ENCODE results near the gene BCAP31.

BCAP31 gene

GRCh38 chrX:153671589-153672530 is 52.3 kb downstream of the BCAP31 start:
- no peak for DNase-seq

GRCh38 chrX:153670748-153671588 is 53.2 kb downstream of the BCAP31 start:
- DNase-seq, result no peak

- no peak for DNase-seq
Measured at GRCh38 chrX:153669901-153670731, 54.1 kb downstream of the BCAP31 start.

GRCh38 chrX:153669174-153669890 is 54.9 kb downstream of the BCAP31 start:
- DNase-seq, result peak; percentile 46

GRCh38 chrX:153668423-153669173 is 55.6 kb downstream of the BCAP31 start:
- DNase-seq, result no peak

- DNase-seq, result peak; percentile 88
Measured at GRCh38 chrX:153667956-153668396, 56.2 kb downstream of the BCAP31 start.

GRCh38 chrX:153667281-153667955 is 56.8 kb downstream of the BCAP31 start:
- DNase-seq, result no peak

- DNase-seq, result no peak
Measured at GRCh38 chrX:153665726-153666306, 58.4 kb downstream of the BCAP31 start.

GRCh38 chrX:153662266-153662665 is 61.9 kb downstream of the BCAP31 start:
- DNase-seq, result peak; percentile 50

GRCh38 chrX:153659268-153659667 is 64.9 kb downstream of the BCAP31 start:
- DNase-seq, result no peak

GRCh38 chrX:153657161-153657560 is 67.0 kb downstream of the BCAP31 start:
- no peak for DNase-seq

GRCh38 chrX:153653556-153653955 is 70.6 kb downstream of the BCAP31 start:
- DNase-seq, result no peak

- DNase-seq, result peak; percentile 45
Measured at GRCh38 chrX:153651540-153652079, 72.6 kb downstream of the BCAP31 start.

GRCh38 chrX:153650959-153651358 is 73.2 kb downstream of the BCAP31 start:
- DNase-seq, result no peak
